Hepatic stellate cell (primary cell): Measurements from ENCODE around the gene ARHGEF35.
"Not testable (repeated sequence)": the region's sequence is repeated elsewhere in the genome, so short reads cannot be mapped to it uniquely, and the experiment has no call there.

Source experiments
- DNase-seq: peaks from one replicate; pipeline ENCODE4 v3.0.0; 2011; ENCODE audit warnings: low spot score

The ARHGEF35 gene

GRCh38 chr7:144195212-144195872, at the start of gene ARHGEF35:
Gene ARHGEF35, minus strand, starts transcription at chr7:144195833. Its CDS starts 7,450 bp downstream, at chr7:144188383.
- not testable (repeated sequence) for DNase-seq

- not testable (repeated sequence) for DNase-seq
Observed at GRCh38 chr7:144245372-144245771, 49.7 kb upstream of the ARHGEF35 start.

GRCh38 chr7:144239365-144239764, 43.7 kb upstream of the ARHGEF35 start, which contains the start of gene OR2A42:
Gene OR2A42, minus strand, starts transcription at chr7:144239605. Its CDS starts 6,762 bp downstream, at chr7:144232843.
- not testable (repeated sequence) for DNase-seq

GRCh38 chr7:144238530-144239082, 43.0 kb upstream of the ARHGEF35 start:
- not testable (repeated sequence) for DNase-seq

- not testable (repeated sequence) for DNase-seq
Observed at GRCh38 chr7:144233039-144233438, 37.4 kb upstream of the ARHGEF35 start.

- DNase-seq = not testable (repeated sequence)
Observed at GRCh38 chr7:144231027-144231426, 35.4 kb upstream of the ARHGEF35 start.

GRCh38 chr7:144228810-144229209, 33.2 kb upstream of the ARHGEF35 start:
- not testable (repeated sequence) for DNase-seq

- DNase-seq = not testable (repeated sequence)
Observed at GRCh38 chr7:144226866-144227265, 31.2 kb upstream of the ARHGEF35 start.

- DNase-seq = not testable (repeated sequence)
Observed at GRCh38 chr7:144223675-144224074, 28.0 kb upstream of the ARHGEF35 start.

- DNase-seq = not testable (repeated sequence)
Observed at GRCh38 chr7:144220531-144220930, 24.9 kb upstream of the ARHGEF35 start.

GRCh38 chr7:144219149-144219548, 23.5 kb upstream of the ARHGEF35 start:
- not testable (repeated sequence) for DNase-seq

GRCh38 chr7:144218581-144218980, 22.9 kb upstream of the ARHGEF35 start:
- DNase-seq = not testable (repeated sequence)

GRCh38 chr7:144217200-144217599, 21.6 kb upstream of the ARHGEF35 start:
- not testable (repeated sequence) for DNase-seq

- not testable (repeated sequence) for DNase-seq
Observed at GRCh38 chr7:144205306-144205705, 9.7 kb upstream of the ARHGEF35 start.

- not testable (repeated sequence) for DNase-seq
Observed at GRCh38 chr7:144203086-144203485, 7.5 kb upstream of the ARHGEF35 start.

- DNase-seq = not testable (repeated sequence)
Observed at GRCh38 chr7:144201978-144202377, 6.3 kb upstream of the ARHGEF35 start.

- DNase-seq = not testable (repeated sequence)
Observed at GRCh38 chr7:144198934-144199333, 3.3 kb upstream of the ARHGEF35 start.

- not testable (repeated sequence) for DNase-seq
Observed at GRCh38 chr7:144194453-144194852, 1.2 kb downstream of the ARHGEF35 start.

- DNase-seq = not testable (repeated sequence)
Observed at GRCh38 chr7:144193782-144194181, 1.9 kb downstream of the ARHGEF35 start.

GRCh38 chr7:144188578-144189171, 7.0 kb downstream of the ARHGEF35 start:
- not testable (repeated sequence) for DNase-seq

- not testable (repeated sequence) for DNase-seq
Observed at GRCh38 chr7:144187848-144188247, 7.8 kb downstream of the ARHGEF35 start.

- DNase-seq = not testable (repeated sequence)
Observed at GRCh38 chr7:144183166-144183565, 12.5 kb downstream of the ARHGEF35 start, which contains the start of gene CTAGE4. Gene CTAGE4, plus strand, starts transcription at chr7:144183466. Its CDS starts 38 bp downstream, at chr7:144183504.

GRCh38 chr7:144179165-144179479, 16.5 kb downstream of the ARHGEF35 start:
- not testable (repeated sequence) for DNase-seq
